ENCODE data around the gene OBSCN. TPM values are rescaled to one million over a fixed set of nuclear protein-coding genes. Genes with fewer than 3 reads are reported as not detected.
"Not testable (repeated sequence)": the region's sequence is repeated elsewhere in the genome, so short reads cannot be mapped to it uniquely, and the experiment has no call there.

OBSCN gene
- total RNA-seq, 1 donor from 2014 or later = 22.1 TPM

GRCh38 chr1:228263636-228264035, 55.8 kb downstream of the OBSCN start:
- Mint-ChIP-seq H3K4me3 (ENCODE audit: low read depth) (no peak overlapping the region), H3K36me3 (ENCODE audit: low read depth) (peaks cover 10% of the 10 kb centered on the region), H3K27me3 (ENCODE audit: low read depth) (no peaks in the 10 kb centered on the region), H3K9me3 (peaks cover 5% of the 10 kb centered on the region), H3K27ac (no peak overlapping the region), H3K4me1 (ENCODE audit: low read depth) (no peaks in the 10 kb centered on the region)
- intact Hi-C loops (cut with micrococcal nuclease) = no loop called here
- DNase-seq (ENCODE audit: low spot score) = no peak

GRCh38 chr1:228264090-228264829, 56.4 kb downstream of the OBSCN start:
- Mint-ChIP-seq H3K4me1 (ENCODE audit: low read depth) (no peaks in the 10 kb centered on the region), H3K27me3 (ENCODE audit: low read depth) (no peaks in the 10 kb centered on the region), H3K27ac (no peak overlapping the region), H3K36me3 (ENCODE audit: low read depth) (peaks cover 10% of the 10 kb centered on the region), H3K9me3 (peaks cover 5% of the 10 kb centered on the region), H3K4me3 (ENCODE audit: low read depth) (no peak overlapping the region)
- intact Hi-C loops (cut with micrococcal nuclease) = no loop called here
- no peak for DNase-seq (ENCODE audit: low spot score)

- DNase-seq (ENCODE audit: low spot score) = no peak
- Mint-ChIP-seq H3K27ac (no peak overlapping the region), H3K27me3 (ENCODE audit: low read depth) (no peaks in the 10 kb centered on the region), H3K36me3 (ENCODE audit: low read depth) (peaks cover 6% of the 10 kb centered on the region), H3K4me1 (ENCODE audit: low read depth) (no peaks in the 10 kb centered on the region), H3K4me3 (ENCODE audit: low read depth) (no peak overlapping the region), H3K9me3 (peaks cover 5% of the 10 kb centered on the region)
- intact Hi-C loops (cut with micrococcal nuclease) = no loop called here
Observed at GRCh38 chr1:228265167-228265566, 57.3 kb downstream of the OBSCN start.

- no peak overlapping the region for H3K4me3 Mint-ChIP-seq (ENCODE audit: low read depth)
- H3K9me3 Mint-ChIP-seq = no peaks in the 10 kb centered on the region
- DNase-seq (ENCODE audit: low spot score) = no peak
- intact Hi-C loops (cut with micrococcal nuclease) = no loop called here
- H3K27ac Mint-ChIP-seq = no peak overlapping the region
- H3K36me3 Mint-ChIP-seq (ENCODE audit: low read depth) = no peaks in the 10 kb centered on the region
- H3K4me1 Mint-ChIP-seq (ENCODE audit: low read depth) = no peaks in the 10 kb centered on the region
- no peaks in the 10 kb centered on the region for H3K27me3 Mint-ChIP-seq (ENCODE audit: low read depth)
Observed at GRCh38 chr1:228267962-228268880, 60.4 kb downstream of the OBSCN start.

GRCh38 chr1:228268881-228269265, 61.0 kb downstream of the OBSCN start:
- no peaks in the 10 kb centered on the region for H3K9me3 Mint-ChIP-seq
- H3K27ac Mint-ChIP-seq = no peak overlapping the region
- H3K4me3 Mint-ChIP-seq (ENCODE audit: low read depth) = no peak overlapping the region
- intact Hi-C loops (cut with micrococcal nuclease) = no loop called here
- no peak for DNase-seq (ENCODE audit: low spot score)
- no peaks in the 10 kb centered on the region for H3K27me3 Mint-ChIP-seq (ENCODE audit: low read depth)
- H3K4me1 Mint-ChIP-seq (ENCODE audit: low read depth) = no peaks in the 10 kb centered on the region
- H3K36me3 Mint-ChIP-seq (ENCODE audit: low read depth) = no peaks in the 10 kb centered on the region

- intact Hi-C loops (cut with micrococcal nuclease); H3K27ac Mint-ChIP-seq; H3K4me1 Mint-ChIP-seq (ENCODE audit: low read depth); H3K4me3 Mint-ChIP-seq (ENCODE audit: low read depth); DNase-seq (ENCODE audit: low spot score); H3K27me3 Mint-ChIP-seq (ENCODE audit: low read depth); H3K36me3 Mint-ChIP-seq (ENCODE audit: low read depth); H3K9me3 Mint-ChIP-seq: not testable (repeated sequence)
Observed at GRCh38 chr1:228269431-228269830, 61.6 kb downstream of the OBSCN start.

GRCh38 chr1:228270032-228270431, 62.2 kb downstream of the OBSCN start:
- intact Hi-C loops (cut with micrococcal nuclease) = no loop called here
- no peaks in the 10 kb centered on the region for H3K9me3 Mint-ChIP-seq
- peaks cover 3% of the 10 kb centered on the region for H3K4me1 Mint-ChIP-seq (ENCODE audit: low read depth)
- peaks cover 6% of the 10 kb centered on the region for H3K36me3 Mint-ChIP-seq (ENCODE audit: low read depth)
- H3K27me3 Mint-ChIP-seq (ENCODE audit: low read depth) = no peaks in the 10 kb centered on the region
- H3K27ac Mint-ChIP-seq = no peak overlapping the region
- no peak overlapping the region for H3K4me3 Mint-ChIP-seq (ENCODE audit: low read depth)
- no peak for DNase-seq (ENCODE audit: low spot score)

- intact Hi-C loops (cut with micrococcal nuclease) = no loop called here
- no peaks in the 10 kb centered on the region for H3K27me3 Mint-ChIP-seq (ENCODE audit: low read depth)
- H3K4me3 Mint-ChIP-seq (ENCODE audit: low read depth) = no peak overlapping the region
- H3K36me3 Mint-ChIP-seq (ENCODE audit: low read depth) = peaks cover 6% of the 10 kb centered on the region
- no peaks in the 10 kb centered on the region for H3K9me3 Mint-ChIP-seq
- DNase-seq (ENCODE audit: low spot score) = no peak
- H3K27ac Mint-ChIP-seq = no peak overlapping the region
- peaks cover 4% of the 10 kb centered on the region for H3K4me1 Mint-ChIP-seq (ENCODE audit: low read depth)
Observed at GRCh38 chr1:228271701-228272251, 63.9 kb downstream of the OBSCN start.

GRCh38 chr1:228272331-228272791, 64.5 kb downstream of the OBSCN start:
- no peaks in the 10 kb centered on the region for H3K27me3 Mint-ChIP-seq (ENCODE audit: low read depth)
- peak overlapping the region; percentile 42 for H3K27ac Mint-ChIP-seq
- H3K4me1 Mint-ChIP-seq (ENCODE audit: low read depth) = peaks cover 4% of the 10 kb centered on the region
- no peaks in the 10 kb centered on the region for H3K9me3 Mint-ChIP-seq
- no peak for DNase-seq (ENCODE audit: low spot score)
- peaks cover 6% of the 10 kb centered on the region for H3K36me3 Mint-ChIP-seq (ENCODE audit: low read depth)
- intact Hi-C loops (cut with micrococcal nuclease) = no loop called here
- no peak overlapping the region for H3K4me3 Mint-ChIP-seq (ENCODE audit: low read depth)

GRCh38 chr1:228272831-228273571, 65.2 kb downstream of the OBSCN start:
- Mint-ChIP-seq H3K9me3 (no peaks in the 10 kb centered on the region), H3K36me3 (ENCODE audit: low read depth) (peaks cover 6% of the 10 kb centered on the region), H3K27ac (no peak overlapping the region), H3K4me1 (ENCODE audit: low read depth) (peaks cover 4% of the 10 kb centered on the region), H3K4me3 (ENCODE audit: low read depth) (no peak overlapping the region), H3K27me3 (ENCODE audit: low read depth) (no peaks in the 10 kb centered on the region)
- DNase-seq (ENCODE audit: low spot score) = peak; percentile 7
- intact Hi-C loops (cut with micrococcal nuclease) = no loop called here

- H3K4me1 Mint-ChIP-seq (ENCODE audit: low read depth) = peaks cover 4% of the 10 kb centered on the region
- H3K27ac Mint-ChIP-seq = no peak overlapping the region
- intact Hi-C loops (cut with micrococcal nuclease) = no loop called here
- no peaks in the 10 kb centered on the region for H3K27me3 Mint-ChIP-seq (ENCODE audit: low read depth)
- peak overlapping the region; percentile 8 for H3K4me3 Mint-ChIP-seq (ENCODE audit: low read depth)
- H3K9me3 Mint-ChIP-seq = no peaks in the 10 kb centered on the region
- peaks cover 6% of the 10 kb centered on the region for H3K36me3 Mint-ChIP-seq (ENCODE audit: low read depth)
- DNase-seq (ENCODE audit: low spot score) = no peak
Observed at GRCh38 chr1:228273720-228274451, 66.0 kb downstream of the OBSCN start.

Data from activated T-helper 2 cell treated with anti-CD3 and anti-CD28 coated beads, Interferon-gamma antibody, Interleukin-2, Interleukin-4, amounts not matched to agents 10 μg/mL and 5 μg/mL and 100 μg/mL, durations not matched to agents 14 hours and 24 hours and 36 hours (primary cell).